Measurements from ENCODE around the gene BRIP1. TPM values are rescaled to one million over a fixed set of nuclear protein-coding genes. Genes with fewer than 3 reads are reported as not detected.

BRIP1 gene
- polyA plus RNA-seq, 1 of the 3 experiments (the other 2 are of a cell fraction) = 2.0 TPM

GRCh38 chr17:61761827-61762226 is 101.5 kb downstream of the BRIP1 start (continued):
- TF ChIP-seq, protein P1, sequence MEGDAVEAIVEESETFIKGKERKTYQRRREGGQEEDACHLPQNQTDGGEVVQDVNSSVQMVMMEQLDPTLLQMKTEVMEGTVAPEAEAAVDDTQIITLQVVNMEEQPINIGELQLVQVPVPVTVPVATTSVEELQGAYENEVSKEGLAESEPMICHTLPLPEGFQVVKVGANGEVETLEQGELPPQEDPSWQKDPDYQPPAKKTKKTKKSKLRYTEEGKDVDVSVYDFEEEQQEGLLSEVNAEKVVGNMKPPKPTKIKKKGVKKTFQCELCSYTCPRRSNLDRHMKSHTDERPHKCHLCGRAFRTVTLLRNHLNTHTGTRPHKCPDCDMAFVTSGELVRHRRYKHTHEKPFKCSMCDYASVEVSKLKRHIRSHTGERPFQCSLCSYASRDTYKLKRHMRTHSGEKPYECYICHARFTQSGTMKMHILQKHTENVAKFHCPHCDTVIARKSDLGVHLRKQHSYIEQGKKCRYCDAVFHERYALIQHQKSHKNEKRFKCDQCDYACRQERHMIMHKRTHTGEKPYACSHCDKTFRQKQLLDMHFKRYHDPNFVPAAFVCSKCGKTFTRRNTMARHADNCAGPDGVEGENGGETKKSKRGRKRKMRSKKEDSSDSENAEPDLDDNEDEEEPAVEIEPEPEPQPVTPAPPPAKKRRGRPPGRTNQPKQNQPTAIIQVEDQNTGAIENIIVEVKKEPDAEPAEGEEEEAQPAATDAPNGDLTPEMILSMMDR (IDR thresholded peaks at IDR 0.05) = no peak
- TF ChIP-seq USF1 (IDR thresholded peaks at IDR 0.05; ENCODE audit: borderline replicate concordance, low read depth) (no peak), FOXM1 (IDR thresholded peaks at IDR 0.05; ENCODE audit: low read depth) (no peak)

GRCh38 chr17:61759362-61759761 is 104.0 kb downstream of the BRIP1 start:
- Histone ChIP-seq H2AFZ (ENCODE audit: low read depth) (no peak overlapping the region), H3K27me3 (ENCODE audit: insufficient read depth) (no peaks in the 10 kb centered on the region), H3K4me3 (ENCODE audit: low read depth in 2 of 2, low read length in 1 of 2) (no peak overlapping the region), H3K36me3 (replicated peaks in 1 of 2; ENCODE audit: control insufficient read depth in 1 of 2, insufficient read depth in 2 of 2, low read length in 1 of 2) (peaks cover 21 to 61% of the 10 kb centered on the region in 2 experiments), H3K9me3 (peaks cover 24% of the 10 kb centered on the region; the same call in 1 of the 2 replicates), H3K4me2 (no peak overlapping the region), H4K20me1 (ENCODE audit: insufficient read depth) (no peaks in the 10 kb centered on the region), H3F3A (replicated peaks; ENCODE audit: insufficient read depth) (peaks cover 3% of the 10 kb centered on the region), H3K4me1 (ENCODE audit: control insufficient read depth in 1 of 2, insufficient read depth in 2 of 2, low read depth in 1 of 2, low read length in 1 of 2) (peaks cover 0 to 13% of the 10 kb centered on the region in 2 experiments; a peak in 2 of 4 replicates), H3K27ac (ENCODE audit: low read depth in 2 of 2, low read length in 1 of 2) (no peak overlapping the region), H3K9ac (no peak overlapping the region), H3K79me2 (ENCODE audit: insufficient read depth) (no peaks in the 10 kb centered on the region; the same call in none of the 2 replicates), H3K9me2 (no peaks in the 10 kb centered on the region)
- WGBS (ENCODE audit: low lambda C conversion rate) = 100% methylated on average over 1 of the region's 1 CpG
- ChIA-PET POLR2A (no interaction called here), CTCF (interaction anchor here (0.6 kb wide), 1 partner anchor 319 kb away, joined by 3 read pairs; no protein-coding TSS in a partner anchor)
- TF ChIP-seq NRF1 (IDR thresholded peaks at IDR 0.05; ENCODE audit: low read depth, low read length) (no peak), MEF2A (IDR thresholded peaks at IDR 0.05; ENCODE audit: borderline replicate concordance, low read depth) (no peak), USF1 (IDR thresholded peaks at IDR 0.05; ENCODE audit: borderline replicate concordance, low read depth) (no peak), IRF3 (IDR thresholded peaks at IDR 0.05; ENCODE audit: low read depth, low read length) (no peak), EZH2phosphoT487 (IDR thresholded peaks at IDR 0.05; ENCODE audit: borderline replicate concordance, low read depth) (no peak), CHD2 (IDR thresholded peaks at IDR 0.05; ENCODE audit: low read length, partially characterized antibody) (no peak), TCF12 (IDR thresholded peaks at IDR 0.05) (no peak), TAF1 (IDR thresholded peaks at IDR 0.05; ENCODE audit: borderline replicate concordance, low read depth, low read length) (no peak), NFIC (IDR thresholded peaks at IDR 0.05; ENCODE audit: borderline replicate concordance) (no peak), SMC3 (IDR thresholded peaks at IDR 0.05; ENCODE audit: low read depth, low read length) (no peak), MXI1 (IDR thresholded peaks at IDR 0.05; ENCODE audit: low read depth, low read length) (no peak), ELF1 (IDR thresholded peaks at IDR 0.05) (no peak)
- TF ChIP-seq, protein P2, sequence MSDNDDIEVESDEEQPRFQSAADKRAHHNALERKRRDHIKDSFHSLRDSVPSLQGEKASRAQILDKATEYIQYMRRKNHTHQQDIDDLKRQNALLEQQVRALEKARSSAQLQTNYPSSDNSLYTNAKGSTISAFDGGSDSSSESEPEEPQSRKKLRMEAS (IDR thresholded peaks at IDR 0.05; ENCODE audit: low read depth) = no peak
- TF ChIP-seq, protein P3, sequence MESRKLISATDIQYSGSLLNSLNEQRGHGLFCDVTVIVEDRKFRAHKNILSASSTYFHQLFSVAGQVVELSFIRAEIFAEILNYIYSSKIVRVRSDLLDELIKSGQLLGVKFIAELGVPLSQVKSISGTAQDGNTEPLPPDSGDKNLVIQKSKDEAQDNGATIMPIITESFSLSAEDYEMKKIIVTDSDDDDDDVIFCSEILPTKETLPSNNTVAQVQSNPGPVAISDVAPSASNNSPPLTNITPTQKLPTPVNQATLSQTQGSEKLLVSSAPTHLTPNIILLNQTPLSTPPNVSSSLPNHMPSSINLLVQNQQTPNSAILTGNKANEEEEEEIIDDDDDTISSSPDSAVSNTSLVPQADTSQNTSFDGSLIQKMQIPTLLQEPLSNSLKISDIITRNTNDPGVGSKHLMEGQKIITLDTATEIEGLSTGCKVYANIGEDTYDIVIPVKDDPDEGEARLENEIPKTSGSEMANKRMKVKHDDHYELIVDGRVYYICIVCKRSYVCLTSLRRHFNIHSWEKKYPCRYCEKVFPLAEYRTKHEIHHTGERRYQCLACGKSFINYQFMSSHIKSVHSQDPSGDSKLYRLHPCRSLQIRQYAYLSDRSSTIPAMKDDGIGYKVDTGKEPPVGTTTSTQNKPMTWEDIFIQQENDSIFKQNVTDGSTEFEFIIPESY (IDR thresholded peaks at IDR 0.05; ENCODE audit: borderline replicate concordance, low read depth) = no peak
- DNase-seq = no peak

Data from SK-N-SH (cell line).